Keratinocyte (primary cell): ENCODE measurements around the gene SPINK14. TPM values are rescaled to one million over a fixed set of nuclear protein-coding genes. Genes with fewer than 3 reads are reported as not detected.

Experiments used
- DNase-seq: peaks from one replicate; pipeline ENCODE4 v3.0.0-alpha.2; 2011; ENCODE audit warnings: low read depth, missing footprints, low spot score
- FAIRE-seq: peaks from 2 replicates; lab custom pipeline; 2011; peaks lifted over from hg19 to GRCh38; lab: Jason Lieb, UNC
- H2AFZ ChIP-seq: 2 replicates; pipeline ENCODE4 v1.6.0; 2012; ENCODE audit warnings: low read length, control low read depth, inconsistent platforms; ENCODE audit not compliant: control insufficient read depth
- H3K27ac ChIP-seq: 2 replicates; pipeline ENCODE4 v1.5.1; 2011; ENCODE audit warnings: low read length; ENCODE audit not compliant: control insufficient read depth, insufficient read depth
- H3K27me3 ChIP-seq: 3 replicates; pipeline ENCODE4 v1.6.0; 2011; ENCODE audit warnings: low read length; ENCODE audit not compliant: control insufficient read depth, insufficient read depth; ENCODE audit errors: extremely low read depth
- H3K36me3 ChIP-seq, 2 experiments: 2 replicates in 1 of 2; 3 replicates in 1 of 2; pipeline ENCODE4 v1.5.1; 2011; ENCODE audit warnings: low read length in 2 of 2, mild to moderate bottlenecking in 1 of 2; ENCODE audit not compliant: control insufficient read depth in 2 of 2, insufficient read depth in 2 of 2; ENCODE audit errors: extremely low read depth in 1 of 2
- H3K4me1 ChIP-seq: 3 replicates; pipeline ENCODE4 v1.5.1; 2011; ENCODE audit warnings: low read length; ENCODE audit not compliant: control insufficient read depth, insufficient read depth; ENCODE audit errors: extremely low read depth
- H3K4me2 ChIP-seq: 3 replicates; pipeline ENCODE4 v1.6.0; 2011; ENCODE audit warnings: low read depth, low read length; ENCODE audit not compliant: control insufficient read depth, insufficient read depth; ENCODE audit errors: extremely low read depth
- H3K4me3 ChIP-seq, 3 experiments: fragments of 200-600 bp in 1 of 3; sonication (generic) in 1 of 3; 2 replicates in 2 of 3; 3 replicates in 1 of 3; pipeline ENCODE4 v1.5.1; 2011 to 2016; ENCODE audit warnings: low read length in 3 of 3, mild to moderate bottlenecking in 3 of 3, control low read depth in 2 of 3, inconsistent platforms in 1 of 3, low read depth in 1 of 3, mixed read lengths in 1 of 3, mixed run types in 1 of 3, moderate library complexity in 1 of 3; ENCODE audit not compliant: control insufficient read depth in 2 of 3, insufficient read depth in 2 of 3; ENCODE audit errors: extremely low read depth in 1 of 3
- H3K79me2 ChIP-seq: 2 replicates; pipeline ENCODE4 v1.6.0; 2012; ENCODE audit warnings: low read length; ENCODE audit not compliant: control insufficient read depth, insufficient read depth
- H3K9ac ChIP-seq: 3 replicates; pipeline ENCODE4 v1.6.0; 2011; ENCODE audit warnings: low read length; ENCODE audit not compliant: control insufficient read depth, insufficient read depth; ENCODE audit errors: extremely low read depth
- H3K9me1 ChIP-seq: 3 replicates; pipeline ENCODE4 v1.6.0; 2011; ENCODE audit warnings: low read length; ENCODE audit not compliant: control insufficient read depth, insufficient read depth; ENCODE audit errors: extremely low read depth
- H3K9me3 ChIP-seq: 2 replicates; pipeline ENCODE4 v1.5.1; 2012; ENCODE audit warnings: low read depth, low read length; ENCODE audit not compliant: control insufficient read depth
- H4K20me1 ChIP-seq: 3 replicates; pipeline ENCODE4 v1.6.0; 2011; ENCODE audit warnings: low read length; ENCODE audit not compliant: control insufficient read depth, insufficient read depth; ENCODE audit errors: extremely low read depth
- CTCF ChIP-seq, 3 experiments: IDR thresholded peaks in 1 of 3; conservative IDR thresholded peaks in 1 of 3; optimal IDR thresholded peaks in 1 of 3; 2 replicates in 2 of 3; 3 replicates in 1 of 3; pipeline versions ENCODE3 to v1.5.1; 2011; ENCODE audit warnings: low read length in 3 of 3, mild to moderate bottlenecking in 3 of 3, moderate library complexity in 2 of 3, control low read depth in 1 of 3, inconsistent platforms in 1 of 3; ENCODE audit not compliant: insufficient read depth in 2 of 3; ENCODE audit errors: extremely low read depth in 1 of 3
- EZH2 ChIP-seq: IDR thresholded peaks from one replicate; pipeline ENCODE4 v1.6.1; 2012; ENCODE audit warnings: inconsistent platforms, mild to moderate bottlenecking, low read length, moderate library complexity
- dilution Hi-C: fragments of 300-500 bp; cut with MboI; formaldehyde crosslinking; loops from one replicate; pipeline ENCODE4 v1.7.0; 2020; ENCODE audit warnings: low sequenced_read_pairs; ENCODE audit not compliant: extremely low pct_ligation_motif_present
- polyA plus RNA-seq, 5 experiments: library from polyadenylated mRNA; depleted of rRNA in 3 of 5; stranded (reverse) in 3 of 5; stranded (forward) in 1 of 5; unstranded in 1 of 5; fragments of >200 nt; gene quantifications; 1 replicate in 1 of 5; 2 replicates in 3 of 5; 3 replicates in 1 of 5; pipeline versions ENCODE4 v1.2.1 to v1.2.3, GENCODE V29; 2011 to 2012; ENCODE audit warnings: missing spikeins in 2 of 5, low read depth in 1 of 5, low replicate concordance in 1 of 5

The SPINK14 gene
- polyA plus RNA-seq, 1 donor (not counting 4 experiments of a cell fraction or from before 2014, with no cell fraction given) = not detected

- Histone ChIP-seq H4K20me1 (no peaks in the 10 kb centered on the region), H3K9me1 (no peaks in the 10 kb centered on the region), H3K4me1 (no peaks in the 10 kb centered on the region), H2AFZ (no peak overlapping the region), H3K27me3 (no peaks in the 10 kb centered on the region), H3K27ac (no peak overlapping the region), H3K4me3 (no peak overlapping the region), H3K9me3 (no peaks in the 10 kb centered on the region), H3K36me3 (peaks cover 0 to 2% of the 10 kb centered on the region in 2 experiments), H3K9ac (no peak overlapping the region), H3K79me2 (no peaks in the 10 kb centered on the region), H3K4me2 (no peak overlapping the region)
- no peak for TF ChIP-seq EZH2
- no peak for TF ChIP-seq CTCF (optimal IDR thresholded peaks at IDR 0.05 in 1 of 3, IDR thresholded peaks at IDR 0.05 in 1 of 3, conservative IDR thresholded peaks at IDR 0.05 in 1 of 3; ENCODE audit: extremely low read depth in 1 of 3, insufficient read depth in 2 of 3, low read length in 3 of 3)
- dilution Hi-C loops = no loop called here
- DNase-seq (no peak), FAIRE-seq (no peak)
These were observed 46.4 kb downstream of the SPINK14 start for GRCh38 chr5:148214665-148215185.

- H3K4me2 ChIP-seq = no peak overlapping the region
- FAIRE-seq = no peak
- no peak for TF ChIP-seq CTCF (optimal IDR thresholded peaks at IDR 0.05 in 1 of 3, IDR thresholded peaks at IDR 0.05 in 1 of 3, conservative IDR thresholded peaks at IDR 0.05 in 1 of 3; ENCODE audit: extremely low read depth in 1 of 3, insufficient read depth in 2 of 3, low read length in 3 of 3)
- TF ChIP-seq EZH2 = no peak
- no peak for DNase-seq
- H3K79me2 ChIP-seq = no peaks in the 10 kb centered on the region
- no peaks in the 10 kb centered on the region for H4K20me1 ChIP-seq
- dilution Hi-C loops = no loop called here
- H2AFZ ChIP-seq = no peak overlapping the region
- H3K9me3 ChIP-seq = no peaks in the 10 kb centered on the region
- H3K27ac ChIP-seq = no peak overlapping the region
- no peaks in the 10 kb centered on the region for H3K9me1 ChIP-seq
- H3K4me1 ChIP-seq = peaks cover 10% of the 10 kb centered on the region
- H3K9ac ChIP-seq = no peak overlapping the region
- no peak overlapping the region for H3K4me3 ChIP-seq
- no peaks in the 10 kb centered on the region for H3K27me3 ChIP-seq
- no peaks in the 10 kb centered on the region for H3K36me3 ChIP-seq
These were observed 53.2 kb downstream of the SPINK14 start for GRCh38 chr5:148221508-148221907.
